Kidney (tissue), 14 donors: Measurements from ENCODE around the gene PPP1R26. TPM values are rescaled to one million over a fixed set of nuclear protein-coding genes. Genes with fewer than 3 reads are reported as not detected.

ENCODE experiments used
- DNase-seq, 5 donors: peaks; one replicate each; pipeline ENCODE4 v3.0.0-alpha.2; 2013 to 2020
- FAIRE-seq: peaks from 2 replicates; lab custom pipeline; 2012; peaks lifted over from hg19 to GRCh38; lab: Jason Lieb, UNC
- H3K27ac ChIP-seq, 2 donors: one replicate each; pipeline ENCODE4 v1.7.0; 2013; ENCODE audit warnings: low read depth in 2 of 2, low read length in 2 of 2, inconsistent platforms in 1 of 2
- H3K27me3 ChIP-seq: one replicate; pipeline ENCODE4 v1.7.1; 2013; ENCODE audit warnings: low read length, inconsistent platforms; ENCODE audit not compliant: control insufficient read depth, insufficient read depth
- H3K36me3 ChIP-seq, 3 donors: one replicate each; pipeline versions ENCODE4 v1.7.0 to v1.7.1; 2013; ENCODE audit warnings: low read length in 3 of 3, control low read depth in 1 of 3, inconsistent platforms in 1 of 3; ENCODE audit not compliant: insufficient read depth in 3 of 3, control insufficient read depth in 2 of 3
- H3K4me1 ChIP-seq, 3 donors: one replicate each; pipeline versions ENCODE4 v1.7.0 to v1.7.1; 2013; ENCODE audit warnings: low read length in 3 of 3, inconsistent platforms in 1 of 3, low read depth in 1 of 3; ENCODE audit not compliant: control insufficient read depth in 2 of 3, insufficient read depth in 2 of 3
- H3K4me3 ChIP-seq, 3 donors: one replicate each; pipeline versions ENCODE4 v1.7.0 to v1.8.1; 2013; ENCODE audit warnings: low read length in 3 of 3, control low read depth in 1 of 3, inconsistent platforms in 1 of 3
- H3K9ac ChIP-seq, 3 donors: one replicate each; pipeline versions ENCODE4 v1.7.0 to v1.7.1; 2013; ENCODE audit warnings: low read length in 3 of 3, control low read depth in 1 of 3, inconsistent platforms in 1 of 3
- H3K9me3 ChIP-seq, 3 donors: one replicate each; pipeline versions ENCODE4 v1.7.0 to v1.7.1; 2013; ENCODE audit warnings: low read length in 3 of 3, control low read depth in 1 of 3, inconsistent platforms in 1 of 3; ENCODE audit not compliant: control insufficient read depth in 2 of 3, insufficient read depth in 1 of 3
- CTCF ChIP-seq: IDR thresholded peaks from 3 replicates; pipeline ENCODE4 v1.5.1; 2012; ENCODE audit warnings: mild to moderate bottlenecking, moderate library complexity, borderline replicate concordance; ENCODE audit not compliant: insufficient read depth; ENCODE audit errors: extremely low read depth
- intact Hi-C: fragments of 100-400 bp; cut with DNase I; formaldehyde crosslinking; loops from one replicate; pipeline ENCODE4 v1.11.1; 2022
- polyA plus RNA-seq: library from polyadenylated mRNA; stranded (reverse); fragments of 350-450 nt; fragmentation: Illumina TruSeq; extraction: RNeasy Lipid Tissue Mini Kit (QIAGEN cat#74804); gene quantifications from one replicate; pipeline ENCODE4 v1.2.3, GENCODE V29; 2014; ENCODE audit warnings: low read depth, low replicate concordance; ENCODE audit not compliant: insufficient read depth
- total RNA-seq: library from RNA; stranded (reverse); fragmentation: NEBNext Ultra II Directional; extraction: Animal tissue kit (Norgen Biotek cat#: 25700); gene quantifications from one replicate; pipeline ENCODE4 v1.2.1, GENCODE V29; 2021
- donor health status: control.
- donor health status: control.
- donor health status: control.
- donor health status: control.
- donor health status: control.
- donor health status: DM: yes; HTN: yes; CAD: no.
- donor health status: Normal renal cell carcinoma (clear cell type).

PPP1R26 gene
- total and polyA plus RNA-seq, 2 donors from 2014 or later, result 10.2 to 22.0 TPM

DNA sequence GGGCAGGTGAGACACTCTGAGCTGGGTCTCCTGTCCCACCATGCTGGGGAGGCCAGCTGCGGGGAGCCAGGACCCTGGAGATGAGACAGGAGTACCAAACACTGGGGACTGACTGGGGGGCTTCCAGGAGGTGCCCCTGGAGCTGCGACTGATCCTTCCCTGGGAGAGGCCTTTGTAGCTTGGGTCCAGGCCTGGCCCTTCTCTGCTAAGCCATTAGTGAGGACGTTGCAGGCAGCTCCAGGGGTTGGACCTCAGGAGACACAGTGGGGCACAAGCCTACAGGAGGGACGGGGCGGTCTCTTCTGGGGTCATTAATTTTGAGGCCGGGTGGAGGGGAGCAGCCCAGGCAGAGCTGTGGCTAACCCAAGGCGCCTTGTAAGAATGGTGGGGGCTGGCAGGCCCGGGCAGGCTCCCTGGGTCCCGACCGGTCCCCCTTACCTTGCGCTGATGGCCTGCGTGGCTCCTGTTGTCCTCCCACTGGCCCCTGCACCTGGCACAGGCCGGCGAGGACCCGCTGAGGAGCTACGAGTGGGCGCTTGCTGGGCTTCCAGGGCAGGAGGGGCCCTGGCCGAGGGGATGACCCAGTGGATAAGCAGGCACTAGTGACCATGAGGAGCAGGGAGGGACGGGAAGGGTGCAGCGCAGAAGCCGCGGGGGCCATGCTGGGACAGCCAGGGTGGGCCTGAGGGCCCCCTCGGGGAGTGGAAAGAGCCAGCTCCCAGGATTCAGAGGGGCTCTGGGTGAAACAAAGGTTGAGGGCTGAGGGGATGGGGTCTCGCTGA lies 26.0 kb downstream of the PPP1R26 start:
- intact Hi-C loops, result no loop called here

DNA sequence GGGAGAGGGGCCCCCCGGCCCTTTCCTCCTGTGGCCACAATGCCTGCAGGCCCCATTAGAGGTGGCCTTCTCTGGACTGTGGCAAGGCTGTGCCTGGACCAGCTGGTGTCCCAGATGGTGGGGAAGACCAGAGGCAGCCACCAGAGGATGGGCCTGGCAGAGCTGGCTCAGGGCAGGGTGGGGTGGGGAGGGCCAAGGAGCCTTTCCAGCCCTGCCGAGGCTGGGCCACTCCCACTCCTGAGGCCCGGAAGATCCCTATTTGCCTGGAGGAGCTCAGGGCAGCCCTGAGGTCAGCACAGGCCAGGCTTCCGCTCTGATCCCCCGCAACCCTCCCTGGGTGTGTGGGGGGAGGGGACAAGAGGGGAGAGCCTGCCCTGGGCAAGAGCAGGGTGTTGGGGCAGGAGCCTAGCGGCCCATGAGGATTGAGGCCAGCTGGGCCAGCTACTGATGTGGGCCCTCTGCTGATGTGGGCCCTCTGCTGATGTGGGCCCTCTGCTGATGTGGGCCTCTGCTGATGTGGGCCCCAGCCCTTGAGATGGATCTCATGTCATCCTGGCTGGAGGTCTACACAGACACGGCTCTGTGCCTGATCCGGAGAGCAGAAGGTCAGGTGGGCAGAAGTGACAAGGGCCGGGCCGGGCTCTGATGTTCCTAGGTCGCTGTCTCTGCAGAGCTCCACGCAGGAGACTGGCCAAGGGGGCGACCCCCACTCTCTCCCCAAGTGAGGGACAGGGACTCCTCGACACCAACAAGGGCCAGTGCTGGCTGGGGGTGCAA lies 26.9 kb downstream of the PPP1R26 start:
- no peak for FAIRE-seq

More for the DNA sequence above, 26.0 kb downstream of the PPP1R26 start:
- Histone ChIP-seq H3K9ac (no peak overlapping the region), H3K27me3 (no peaks in the 10 kb centered on the region), H3K9me3 (peaks cover 0 to 3% (median 0%) of the 10 kb centered on the region in 3 donors), H3K4me1 (peaks cover 0 to 12% (median 8%) of the 10 kb centered on the region in 3 donors), H3K36me3 (peaks cover 0 to 12% (median 12%) of the 10 kb centered on the region in 3 donors), H3K4me3 (no peak overlapping the region), H3K27ac (no peak overlapping the region)
- DNase-seq (peak in 4 of 5 donors; percentile 67 to 83 (median 76)), FAIRE-seq (no peak)
- TF ChIP-seq CTCF, result no peak

More for the DNA sequence above, 26.9 kb downstream of the PPP1R26 start:
- TF ChIP-seq CTCF, result no peak
- intact Hi-C loops, result no loop called here
- H3K9ac ChIP-seq, result no peak overlapping the region
- H3K27ac ChIP-seq, result no peak overlapping the region
- H3K27me3 ChIP-seq, result no peaks in the 10 kb centered on the region
- peaks cover 0 to 3% (median 0%) of the 10 kb centered on the region in 3 donors for H3K9me3 ChIP-seq
- H3K4me3 ChIP-seq, result no peak overlapping the region
- peak in 1 of 5 donors; percentile 35 for DNase-seq
- peaks cover 0 to 8% (median 6%) of the 10 kb centered on the region in 3 donors for H3K4me1 ChIP-seq
- H3K36me3 ChIP-seq, result peaks cover 0 to 12% (median 12%) of the 10 kb centered on the region in 3 donors
